ENCODE results near the gene PDS5A.

DNA sequence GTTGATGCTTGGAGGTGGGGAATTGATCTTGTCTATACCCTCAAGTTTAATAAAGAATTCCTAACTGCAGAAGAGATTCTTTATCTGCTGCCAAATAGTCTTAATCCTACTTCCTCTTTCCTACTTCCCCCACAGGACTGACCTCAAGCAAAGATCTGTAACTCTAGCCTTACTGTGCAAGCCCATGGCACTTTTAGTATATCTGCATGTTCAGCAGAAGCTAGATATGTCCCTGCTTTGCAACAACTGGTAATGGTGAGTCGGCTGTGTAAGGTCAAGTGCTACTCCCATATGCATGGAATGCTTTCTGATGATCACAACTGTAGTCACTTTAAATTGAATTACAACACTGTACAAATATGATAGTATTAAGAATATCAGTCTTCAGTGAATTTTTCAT, 26.3 kb upstream of the PDS5A start:
- TF ChIP-seq EZH2 (IDR thresholded peaks at IDR 0.05; ENCODE audit: insufficient read depth, poor library complexity, severe bottlenecking) (no peak), EZH2phosphoT487 (IDR thresholded peaks at IDR 0.05; ENCODE audit: insufficient read depth, low read depth) (no peak)
